Astrocyte (in vitro differentiated cells and primary cell): ENCODE measurements around the gene PCAT6. TPM values are rescaled to one million over a fixed set of nuclear protein-coding genes. Genes with fewer than 3 reads are reported as not detected.

Experiments
- DNase-seq: peaks from one replicate; pipeline ENCODE4 v3.0.0-alpha.2; 2010; ENCODE audit warnings: low read depth
- FAIRE-seq: peaks from 2 replicates; lab custom pipeline; 2011; peaks lifted over from hg19 to GRCh38; lab: Jason Lieb, UNC
- H2AFZ ChIP-seq: 2 replicates; pipeline ENCODE4 v1.6.0; 2012; ENCODE audit warnings: low read depth, low read length, inconsistent platforms
- H3K27ac ChIP-seq: 2 replicates; pipeline ENCODE4 v1.5.1; 2011; ENCODE audit warnings: low read depth, low read length, inconsistent platforms
- H3K27me3 ChIP-seq: 2 replicates; pipeline ENCODE4 v1.6.0; 2011; ENCODE audit warnings: low read length, inconsistent platforms; ENCODE audit not compliant: insufficient read depth
- H3K36me3 ChIP-seq: 2 replicates; pipeline ENCODE4 v1.5.1; 2011; ENCODE audit warnings: low read length, inconsistent platforms; ENCODE audit not compliant: insufficient read depth
- H3K4me1 ChIP-seq: 2 replicates; pipeline ENCODE4 v1.5.1; 2011; ENCODE audit warnings: low read length, inconsistent platforms; ENCODE audit not compliant: insufficient read depth
- H3K4me2 ChIP-seq: 2 replicates; pipeline ENCODE4 v1.6.0; 2012; ENCODE audit warnings: low read length, inconsistent platforms
- H3K4me3 ChIP-seq: 2 replicates; pipeline ENCODE4 v1.5.1; 2011; ENCODE audit warnings: low read depth, mild to moderate bottlenecking, low read length, inconsistent platforms; ENCODE audit not compliant: insufficient read depth
- H3K79me2 ChIP-seq: 2 replicates; pipeline ENCODE4 v1.6.0; 2012; ENCODE audit warnings: mild to moderate bottlenecking, low read length, inconsistent platforms; ENCODE audit not compliant: insufficient read depth
- H3K9ac ChIP-seq: 2 replicates; pipeline ENCODE4 v1.6.0; 2012; ENCODE audit warnings: mild to moderate bottlenecking, low read length, inconsistent platforms
- H3K9me3 ChIP-seq: 2 replicates; pipeline ENCODE4 v1.5.1; 2012; ENCODE audit warnings: low read depth, mild to moderate bottlenecking, low read length, inconsistent platforms; ENCODE audit not compliant: insufficient read depth
- H4K20me1 ChIP-seq: 2 replicates; pipeline ENCODE4 v1.6.0; 2012; ENCODE audit warnings: low read length, inconsistent platforms; ENCODE audit not compliant: insufficient read depth
- H3K27ac Mint-ChIP-seq: one replicate; pipeline ENCODE4 v1.8.0; 2021; ENCODE audit warnings: mild to moderate bottlenecking, mixed read lengths; ENCODE audit not compliant: unreplicated experiment
- H3K27me3 Mint-ChIP-seq: one replicate; pipeline ENCODE4 v1.8.0; 2021; ENCODE audit warnings: low read depth, mixed read lengths; ENCODE audit not compliant: unreplicated experiment
- H3K36me3 Mint-ChIP-seq: one replicate; pipeline ENCODE4 v1.8.0; 2021; ENCODE audit warnings: low read depth, mixed read lengths; ENCODE audit not compliant: unreplicated experiment
- H3K4me1 Mint-ChIP-seq: one replicate; pipeline ENCODE4 v1.8.0; 2021; ENCODE audit warnings: low read depth, mixed read lengths; ENCODE audit not compliant: unreplicated experiment
- H3K4me3 Mint-ChIP-seq: one replicate; pipeline ENCODE4 v1.8.0; 2021; ENCODE audit warnings: mild to moderate bottlenecking, moderate library complexity, mixed read lengths; ENCODE audit not compliant: unreplicated experiment
- H3K9me3 Mint-ChIP-seq: one replicate; pipeline ENCODE4 v1.8.0; 2021; ENCODE audit warnings: mild to moderate bottlenecking, mixed read lengths; ENCODE audit not compliant: unreplicated experiment
- EZH2 ChIP-seq: IDR thresholded peaks from 2 replicates; pipeline ENCODE4 v1.6.1; 2012; ENCODE audit warnings: mild to moderate bottlenecking, low read length, inconsistent platforms; ENCODE audit not compliant: insufficient read depth
- total RNA-seq: library from RNA; stranded (reverse); gene quantifications from 2 replicates; pipeline ENCODE4 v1.2.1, GENCODE V29; 2021
- TF ChIP-seq, protein P1 (sequence below): IDR thresholded peaks from 2 replicates; pipeline ENCODE4 v1.5.1; 2011; ENCODE audit warnings: low read depth, mild to moderate bottlenecking, inconsistent platforms, low read length, moderate library complexity; ENCODE audit not compliant: insufficient read depth

PCAT6 gene
- total RNA-seq, 1 donor from 2014 or later: 5.7 TPM

DNA sequence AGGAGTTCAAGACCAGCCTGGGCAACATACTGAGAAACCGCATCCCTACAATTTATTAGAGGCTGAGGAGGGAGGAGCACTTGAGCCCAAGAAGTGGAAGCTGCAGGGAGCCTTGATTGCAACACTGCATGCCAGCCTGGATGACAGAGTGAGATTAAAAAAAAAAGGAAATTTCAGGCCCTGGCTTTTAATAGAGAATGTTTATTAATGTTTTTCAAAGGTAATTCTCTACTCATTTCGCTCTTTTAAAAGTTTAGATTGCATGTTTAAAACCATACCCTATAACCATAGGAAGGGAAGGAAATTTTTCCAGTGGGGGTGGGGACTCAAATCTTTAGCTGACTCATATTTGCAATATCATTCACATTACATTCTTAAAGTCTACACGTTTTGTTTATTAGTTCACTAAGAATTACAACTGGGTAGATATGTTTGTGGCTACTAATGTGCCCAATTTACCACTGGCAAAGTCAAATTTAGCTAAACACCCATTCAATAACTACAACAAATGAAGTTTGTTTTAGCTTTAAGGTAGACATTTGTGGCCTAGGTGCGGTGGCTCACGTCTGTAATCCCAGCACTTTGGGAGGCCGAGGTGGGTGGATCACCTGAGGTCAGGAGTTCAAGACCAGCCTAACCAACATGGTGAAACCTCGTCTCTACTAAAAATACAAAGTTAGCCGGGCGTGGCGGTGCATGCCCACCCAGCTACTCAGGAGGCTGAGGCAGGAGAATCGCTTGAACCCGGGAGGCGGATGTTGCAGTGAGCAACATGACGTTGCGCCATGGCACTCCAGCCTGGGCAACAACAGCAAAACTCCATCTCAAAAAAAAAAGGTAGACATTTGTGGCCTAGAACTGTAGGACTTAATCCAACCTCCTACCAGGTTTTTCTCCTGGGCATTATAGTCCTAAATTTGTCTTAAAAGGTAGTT lies 7.5 kb upstream of the PCAT6 start:
- TF ChIP-seq, protein P1, sequence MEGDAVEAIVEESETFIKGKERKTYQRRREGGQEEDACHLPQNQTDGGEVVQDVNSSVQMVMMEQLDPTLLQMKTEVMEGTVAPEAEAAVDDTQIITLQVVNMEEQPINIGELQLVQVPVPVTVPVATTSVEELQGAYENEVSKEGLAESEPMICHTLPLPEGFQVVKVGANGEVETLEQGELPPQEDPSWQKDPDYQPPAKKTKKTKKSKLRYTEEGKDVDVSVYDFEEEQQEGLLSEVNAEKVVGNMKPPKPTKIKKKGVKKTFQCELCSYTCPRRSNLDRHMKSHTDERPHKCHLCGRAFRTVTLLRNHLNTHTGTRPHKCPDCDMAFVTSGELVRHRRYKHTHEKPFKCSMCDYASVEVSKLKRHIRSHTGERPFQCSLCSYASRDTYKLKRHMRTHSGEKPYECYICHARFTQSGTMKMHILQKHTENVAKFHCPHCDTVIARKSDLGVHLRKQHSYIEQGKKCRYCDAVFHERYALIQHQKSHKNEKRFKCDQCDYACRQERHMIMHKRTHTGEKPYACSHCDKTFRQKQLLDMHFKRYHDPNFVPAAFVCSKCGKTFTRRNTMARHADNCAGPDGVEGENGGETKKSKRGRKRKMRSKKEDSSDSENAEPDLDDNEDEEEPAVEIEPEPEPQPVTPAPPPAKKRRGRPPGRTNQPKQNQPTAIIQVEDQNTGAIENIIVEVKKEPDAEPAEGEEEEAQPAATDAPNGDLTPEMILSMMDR: no peak
- no peak for TF ChIP-seq EZH2
- Histone ChIP-seq H3K27ac (no peak overlapping the region), H4K20me1 (peaks cover 87% of the 10 kb centered on the region), H3K9ac (peak overlapping the region; percentile 0), H3K79me2 (peaks cover 99% of the 10 kb centered on the region), H3K9me3 (no peaks in the 10 kb centered on the region), H3K4me3 (no peak overlapping the region), H3K4me2 (peak overlapping the region; percentile 57), H3K36me3 (no peaks in the 10 kb centered on the region), H3K4me1 (peaks cover 15% of the 10 kb centered on the region), H3K27me3 (no peaks in the 10 kb centered on the region), H2AFZ (no peak overlapping the region)
- Mint-ChIP-seq H3K27me3 (no peaks in the 10 kb centered on the region), H3K4me1 (peaks cover 19% of the 10 kb centered on the region), H3K4me3 (peak overlapping the region; percentile 71), H3K9me3 (no peaks in the 10 kb centered on the region), H3K36me3 (peaks cover 6% of the 10 kb centered on the region), H3K27ac (peak overlapping the region; percentile 60)
- no peak for DNase-seq
- peak; percentile 64 for FAIRE-seq

DNA sequence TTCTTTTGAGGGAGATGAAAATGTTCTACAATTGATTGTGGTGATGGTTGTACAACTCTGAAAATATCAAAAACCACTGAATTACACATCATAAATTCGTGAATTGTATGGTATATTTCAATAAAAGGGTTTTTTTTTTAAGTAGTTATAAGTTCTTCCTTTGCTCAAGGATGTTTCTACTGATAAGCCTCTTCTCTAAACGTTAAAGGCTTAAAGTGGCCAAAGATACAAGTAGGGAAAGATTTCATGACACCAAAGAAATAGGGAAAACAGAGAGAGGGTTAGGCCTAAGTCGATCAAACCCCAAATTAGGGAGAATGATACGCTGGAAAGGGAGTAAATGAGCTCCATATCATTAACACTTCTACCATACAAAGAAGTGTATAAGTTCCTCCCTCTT lies 6.6 kb upstream of the PCAT6 start:
- peaks cover 19% of the 10 kb centered on the region for H3K4me1 Mint-ChIP-seq
- H3K4me2 ChIP-seq: no peak overlapping the region

More for the DNA sequence above, 6.6 kb upstream of the PCAT6 start:
- Mint-ChIP-seq H3K27me3 (no peaks in the 10 kb centered on the region), H3K9me3 (no peaks in the 10 kb centered on the region), H3K36me3 (peaks cover 6% of the 10 kb centered on the region), H3K4me3 (peak overlapping the region; percentile 98), H3K27ac (peak overlapping the region; percentile 60)
- H3K4me1 ChIP-seq: peaks cover 16% of the 10 kb centered on the region
- H3K27ac ChIP-seq: no peak overlapping the region
- no peak overlapping the region for H3K4me3 ChIP-seq
- DNase-seq: no peak
- no peaks in the 10 kb centered on the region for H3K36me3 ChIP-seq
- no peak overlapping the region for H3K9ac ChIP-seq
- H2AFZ ChIP-seq: no peak overlapping the region
- no peaks in the 10 kb centered on the region for H3K27me3 ChIP-seq
- no peaks in the 10 kb centered on the region for H3K9me3 ChIP-seq
- TF ChIP-seq, protein P1: no peak
- TF ChIP-seq EZH2: no peak
- H4K20me1 ChIP-seq: peaks cover 79% of the 10 kb centered on the region
- peaks cover 91% of the 10 kb centered on the region for H3K79me2 ChIP-seq
- FAIRE-seq: no peak
